Smooth muscle cell (in vitro differentiated cells): Measurements from ENCODE around the gene HSF4. TPM values are rescaled to one million over a fixed set of nuclear protein-coding genes. Genes with fewer than 3 reads are reported as not detected.

Source experiments
- DNase-seq: peaks from one replicate; lab custom pipeline; 2025; ENCODE audit not compliant: unreplicated experiment; lab: John Stamatoyannopoulos, UW
- H2AFZ ChIP-seq: fragments of 200-600 bp; sonication (generic); 2 replicates; pipeline ENCODE4 v1.6.0; 2016; ENCODE audit warnings: antibody characterized with exemption, low read depth, mild to moderate bottlenecking
- H3F3A ChIP-seq: fragments of 200-600 bp; sonication (generic); 2 replicates; pipeline ENCODE4 v1.6.0; 2017; ENCODE audit warnings: antibody characterized with exemption, low read depth
- H3K27ac ChIP-seq: fragments of 200-600 bp; sonication (generic); 2 replicates; pipeline ENCODE4 v1.5.1; 2016; ENCODE audit warnings: low read depth, mild to moderate bottlenecking
- H3K27me3 ChIP-seq: fragments of 200-600 bp; sonication (generic); 2 replicates; pipeline ENCODE4 v1.6.1; 2016; ENCODE audit warnings: low read depth, mild to moderate bottlenecking
- H3K36me3 ChIP-seq: fragments of 200-600 bp; sonication (generic); 2 replicates; pipeline ENCODE4 v1.5.1; 2016; ENCODE audit warnings: low read depth
- H3K4me1 ChIP-seq: fragments of 200-600 bp; sonication (generic); 2 replicates; pipeline ENCODE4 v1.5.1; 2016; ENCODE audit warnings: low read depth
- H3K4me2 ChIP-seq: fragments of 200-600 bp; sonication (generic); 2 replicates; pipeline ENCODE4 v1.6.0; 2016; ENCODE audit warnings: mild to moderate bottlenecking
- H3K4me3 ChIP-seq: fragments of 200-600 bp; sonication (generic); 2 replicates; pipeline ENCODE4 v1.5.1; 2016; ENCODE audit warnings: mild to moderate bottlenecking
- H3K79me2 ChIP-seq: fragments of 200-600 bp; sonication (generic); 2 replicates; pipeline ENCODE4 v1.6.0; 2016; ENCODE audit warnings: low read depth, mild to moderate bottlenecking
- H3K9ac ChIP-seq: fragments of 200-600 bp; sonication (generic); 2 replicates; pipeline ENCODE4 v1.6.0; 2016; ENCODE audit warnings: low read depth
- H3K9me3 ChIP-seq: fragments of 200-600 bp; sonication (generic); replicated peaks from 2 replicates; pipeline ENCODE4 v1.5.1; 2016; ENCODE audit warnings: low read depth
- H4K20me1 ChIP-seq: fragments of 200-600 bp; sonication (generic); 2 replicates; pipeline ENCODE4 v1.6.0; 2016; ENCODE audit warnings: low read depth
- CTCF ChIP-seq: fragments of 200-600 bp; sonication (generic); IDR thresholded peaks from 2 replicates; pipeline ENCODE4 v1.5.1; 2017; ENCODE audit warnings: borderline replicate concordance, mild to moderate bottlenecking, antibody characterized with exemption; ENCODE audit not compliant: insufficient read depth, poor library complexity, severe bottlenecking
- WGBS: methylation state at CpG from one replicate; pipeline ENCODE4 v1.1.7; 2016; ENCODE audit warnings: low lambda C conversion rate; 5-methylcytosine and 5-hydroxymethylcytosine counted together
- polyA plus RNA-seq: library from polyadenylated mRNA; unstranded; fragments of >200 nt; fragmentation: Nextera tagmentation; extraction: Ambion mirVana; gene quantifications from 2 replicates; pipeline ENCODE4 v1.2.1, GENCODE V29; 2016
- total RNA-seq: library from RNA; depleted of rRNA; stranded (reverse); fragments of >200 nt; gene quantifications from 2 replicates; pipeline ENCODE4 v1.2.3, GENCODE V29; 2014

The HSF4 gene
- total and polyA plus RNA-seq, 2 experiments from 2014 or later: 2.9 to 6.1 TPM

GRCh38 chr16:67209565-67209964, 45.0 kb downstream of the HSF4 start:
- H3K27ac ChIP-seq: no peak overlapping the region
- no peaks in the 10 kb centered on the region for H3F3A ChIP-seq
- no peak overlapping the region for H3K4me2 ChIP-seq
- no peak for DNase-seq
- no peaks in the 10 kb centered on the region for H3K36me3 ChIP-seq
- no peak overlapping the region for H2AFZ ChIP-seq
- no peaks in the 10 kb centered on the region for H4K20me1 ChIP-seq
- no peak overlapping the region for H3K9ac ChIP-seq
- 95% methylated on average over 7 of the region's 8 CpGs for WGBS
- no peaks in the 10 kb centered on the region for H3K27me3 ChIP-seq
- no peaks in the 10 kb centered on the region for H3K79me2 ChIP-seq
- TF ChIP-seq CTCF: no peak
- H3K4me1 ChIP-seq: no peaks in the 10 kb centered on the region
- no peak overlapping the region for H3K4me3 ChIP-seq
- no peaks in the 10 kb centered on the region for H3K9me3 ChIP-seq

- H2AFZ ChIP-seq: no peak overlapping the region
- no peak overlapping the region for H3K4me3 ChIP-seq
- DNase-seq: no peak
- H3K9me3 ChIP-seq: no peaks in the 10 kb centered on the region
- no peaks in the 10 kb centered on the region for H3F3A ChIP-seq
- no peaks in the 10 kb centered on the region for H3K79me2 ChIP-seq
- H4K20me1 ChIP-seq: no peaks in the 10 kb centered on the region
- H3K9ac ChIP-seq: no peak overlapping the region
- H3K27ac ChIP-seq: no peak overlapping the region
- H3K27me3 ChIP-seq: no peaks in the 10 kb centered on the region
- no peaks in the 10 kb centered on the region for H3K36me3 ChIP-seq
- TF ChIP-seq CTCF: no peak
- H3K4me2 ChIP-seq: no peak overlapping the region
- H3K4me1 ChIP-seq: no peaks in the 10 kb centered on the region
- WGBS: 91% methylated on average over 25 of the region's 25 CpGs
These were observed 45.8 kb downstream of the HSF4 start for GRCh38 chr16:67210069-67210937.

GRCh38 chr16:67211674-67212073, 47.1 kb downstream of the HSF4 start:
- Histone ChIP-seq H2AFZ (no peak overlapping the region), H3K4me1 (no peaks in the 10 kb centered on the region), H3K36me3 (no peaks in the 10 kb centered on the region), H3K27ac (no peak overlapping the region), H3K9ac (no peak overlapping the region), H3K9me3 (no peaks in the 10 kb centered on the region), H3F3A (no peaks in the 10 kb centered on the region), H3K4me3 (no peak overlapping the region), H3K27me3 (no peaks in the 10 kb centered on the region), H3K79me2 (no peaks in the 10 kb centered on the region), H3K4me2 (no peak overlapping the region), H4K20me1 (no peaks in the 10 kb centered on the region)
- TF ChIP-seq CTCF: no peak
- 84% methylated on average over 7 of the region's 7 CpGs for WGBS
- DNase-seq: no peak

GRCh38 chr16:67212766-67213165, 48.2 kb downstream of the HSF4 start:
- H3K27ac ChIP-seq: no peak overlapping the region

More at GRCh38 chr16:67212766-67213165, 48.2 kb downstream of the HSF4 start:
- Histone ChIP-seq H3K4me3 (no peak overlapping the region), H3K36me3 (no peaks in the 10 kb centered on the region), H2AFZ (no peak overlapping the region), H3K9ac (no peak overlapping the region), H3F3A (no peaks in the 10 kb centered on the region), H4K20me1 (no peaks in the 10 kb centered on the region), H3K27me3 (no peaks in the 10 kb centered on the region), H3K79me2 (no peaks in the 10 kb centered on the region), H3K4me2 (no peak overlapping the region), H3K9me3 (no peaks in the 10 kb centered on the region), H3K4me1 (no peaks in the 10 kb centered on the region)
- no peak for DNase-seq
- TF ChIP-seq CTCF: no peak
